Mesothelial cell of epicardium (in vitro differentiated cells): ENCODE measurements around the gene VPS8. TPM values are rescaled to one million over a fixed set of nuclear protein-coding genes. Genes with fewer than 3 reads are reported as not detected.
"Not testable (repeated sequence)": the region's sequence is repeated elsewhere in the genome, so short reads cannot be mapped to it uniquely, and the experiment has no call there.

Experiments
- DNase-seq, 2 experiments: peaks; one replicate each; pipeline ENCODE4 v3.0.0; 2021; ENCODE audit warnings: low spot score in 2 of 2; ENCODE audit not compliant: unreplicated experiment in 2 of 2
- H3K27ac Mint-ChIP-seq: 2 replicates; pipeline ENCODE4 v1.8.0; 2021; ENCODE audit warnings: mixed read lengths
- H3K27me3 Mint-ChIP-seq: 2 replicates; pipeline ENCODE4 v1.8.0; 2021; ENCODE audit warnings: low read depth, mixed read lengths
- H3K36me3 Mint-ChIP-seq: 2 replicates; pipeline ENCODE4 v1.8.0; 2021; ENCODE audit warnings: mixed read lengths
- H3K4me1 Mint-ChIP-seq: 2 replicates; pipeline ENCODE4 v1.8.0; 2021; ENCODE audit warnings: mixed read lengths
- H3K4me3 Mint-ChIP-seq: 2 replicates; pipeline ENCODE4 v1.8.0; 2021; ENCODE audit warnings: mild to moderate bottlenecking, moderate library complexity, mixed read lengths
- H3K9me3 Mint-ChIP-seq: 2 replicates; pipeline ENCODE4 v1.8.0; 2021; ENCODE audit warnings: mixed read lengths
- CTCF ChIP-seq: fragments of 200-600 bp; sonication (generic); IDR thresholded peaks from one replicate; pipeline ENCODE4 v1.5.0; 2021; ENCODE audit warnings: antibody characterized with exemption; ENCODE audit not compliant: unreplicated experiment
- total RNA-seq: library from RNA; stranded (reverse); gene quantifications from 3 replicates; pipeline ENCODE4 v1.2.1, GENCODE V29; 2021

The VPS8 gene
- total RNA-seq, 1 donor from 2014 or later: 82.4 TPM

DNA sequence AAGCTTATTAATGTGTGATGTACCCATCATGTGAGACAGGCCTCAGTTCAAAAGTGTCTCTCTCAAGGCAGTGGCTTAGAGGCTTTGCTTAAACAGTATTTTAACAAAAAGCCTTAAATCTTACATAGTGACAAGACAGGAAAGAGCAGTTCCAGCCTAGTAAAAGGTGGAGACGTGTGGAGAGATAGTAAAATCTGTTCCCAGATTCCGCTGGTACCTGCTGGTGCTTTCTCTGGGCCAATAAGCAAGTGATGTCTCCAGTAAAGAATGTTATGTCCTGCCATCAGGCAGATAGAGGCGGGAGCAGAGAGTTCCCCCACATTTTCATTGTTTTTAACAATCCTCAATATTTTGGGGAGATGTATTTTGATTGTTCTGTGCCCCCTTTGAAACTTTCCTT lies 135.0 kb downstream of the VPS8 start:
- Mint-ChIP-seq H3K9me3 (no peaks in the 10 kb centered on the region), H3K36me3 (peaks cover 18% of the 10 kb centered on the region), H3K4me1 (peaks cover 24% of the 10 kb centered on the region), H3K4me3 (no peak overlapping the region), H3K27ac (peak overlapping the region; percentile 94), H3K27me3 (no peaks in the 10 kb centered on the region)
- DNase-seq: no peak
- no peak for TF ChIP-seq CTCF

DNA sequence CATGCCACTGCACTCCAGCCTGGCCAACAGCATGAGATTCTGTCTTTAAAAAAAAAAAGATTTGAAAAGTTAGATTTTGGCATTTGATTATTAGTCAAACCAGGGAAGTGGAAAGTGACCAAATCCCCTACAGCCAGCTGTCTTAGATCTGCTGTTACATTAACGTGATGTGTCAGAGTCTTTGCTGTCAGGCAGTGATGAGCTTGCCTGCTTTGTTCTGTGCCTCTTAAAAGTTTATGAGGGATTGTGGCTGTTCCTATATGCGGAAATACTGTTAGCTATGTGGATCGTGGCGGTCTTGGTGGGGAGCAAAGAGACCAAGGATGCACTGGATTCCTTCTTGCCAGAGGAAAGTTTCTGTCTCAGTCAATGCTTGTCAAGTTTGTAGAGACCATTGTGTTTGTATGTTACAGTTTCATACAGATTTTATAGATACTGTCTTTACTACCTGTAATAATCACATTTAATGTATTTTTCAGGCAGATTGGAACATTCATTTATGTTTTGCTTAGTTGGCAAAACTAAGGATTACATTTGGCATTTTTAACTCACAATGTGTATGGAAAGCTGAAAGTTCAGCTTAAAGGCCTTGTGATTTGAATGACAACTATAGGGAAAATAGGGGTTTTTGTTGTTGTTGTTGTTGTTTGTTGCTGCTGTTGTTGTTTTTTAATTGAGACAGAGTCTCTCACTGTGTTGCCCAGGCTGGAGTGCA lies 137.4 kb downstream of the VPS8 start:
- Mint-ChIP-seq H3K9me3 (no peaks in the 10 kb centered on the region), H3K4me3 (no peak overlapping the region), H3K27me3 (no peaks in the 10 kb centered on the region)

DNA sequence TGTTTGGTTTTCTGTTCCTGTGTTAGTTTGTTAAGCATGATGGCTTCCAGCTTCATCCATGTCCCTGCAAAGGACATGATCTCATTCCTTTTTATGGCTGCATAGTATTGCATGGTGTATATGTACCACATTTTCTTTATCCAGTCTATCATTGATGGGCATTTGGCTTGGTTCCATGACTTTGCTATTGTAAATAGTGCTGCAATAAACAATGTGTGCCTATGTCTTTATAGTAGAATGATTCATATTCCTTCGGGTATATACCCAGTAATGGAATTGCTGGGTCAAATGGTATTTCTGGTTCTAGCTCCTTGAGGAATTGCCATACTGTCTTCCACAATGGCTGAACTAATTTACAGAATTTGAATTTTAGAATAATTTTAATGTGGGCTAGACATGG lies 138.8 kb downstream of the VPS8 start:
- not testable (repeated sequence) for H3K4me3 Mint-ChIP-seq, H3K9me3 Mint-ChIP-seq, DNase-seq, H3K27me3 Mint-ChIP-seq
- Mint-ChIP-seq H3K36me3 (peaks cover 29% of the 10 kb centered on the region), H3K27ac (peak overlapping the region; percentile 59), H3K4me1 (peaks cover 36% of the 10 kb centered on the region)

More for the DNA sequence above, 137.4 kb downstream of the VPS8 start:
- peaks cover 36% of the 10 kb centered on the region for H3K4me1 Mint-ChIP-seq
- no peak for TF ChIP-seq CTCF
- peaks cover 23% of the 10 kb centered on the region for H3K36me3 Mint-ChIP-seq
- DNase-seq: no peak
- peak overlapping the region; percentile 44 for H3K27ac Mint-ChIP-seq

DNA sequence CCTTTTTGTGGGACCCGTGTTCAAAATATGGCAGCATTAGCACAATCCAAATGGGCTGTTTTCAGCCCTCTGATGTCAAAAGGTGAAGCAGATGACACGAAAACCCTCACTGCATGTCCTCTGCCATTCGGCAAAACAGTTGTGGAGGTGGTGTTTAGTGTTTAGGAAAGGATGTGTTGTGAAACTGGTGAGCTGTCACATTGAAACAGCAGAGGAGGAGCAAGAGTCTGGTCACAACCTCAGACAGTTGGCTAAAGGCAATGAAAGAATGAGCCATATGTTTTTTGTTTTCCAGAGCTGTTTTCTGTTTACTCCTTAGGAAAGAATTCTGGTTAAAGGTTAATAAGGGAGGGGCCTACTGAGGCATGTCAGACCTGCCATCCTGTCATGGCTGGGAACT lies 140.7 kb downstream of the VPS8 start:
- H3K4me1 Mint-ChIP-seq: peaks cover 19% of the 10 kb centered on the region
- no peak for TF ChIP-seq CTCF
- no peaks in the 10 kb centered on the region for H3K9me3 Mint-ChIP-seq
- DNase-seq: no peak
- H3K4me3 Mint-ChIP-seq: no peak overlapping the region
- peaks cover 31% of the 10 kb centered on the region for H3K36me3 Mint-ChIP-seq
- H3K27me3 Mint-ChIP-seq: no peaks in the 10 kb centered on the region
- H3K27ac Mint-ChIP-seq: no peak overlapping the region

DNA sequence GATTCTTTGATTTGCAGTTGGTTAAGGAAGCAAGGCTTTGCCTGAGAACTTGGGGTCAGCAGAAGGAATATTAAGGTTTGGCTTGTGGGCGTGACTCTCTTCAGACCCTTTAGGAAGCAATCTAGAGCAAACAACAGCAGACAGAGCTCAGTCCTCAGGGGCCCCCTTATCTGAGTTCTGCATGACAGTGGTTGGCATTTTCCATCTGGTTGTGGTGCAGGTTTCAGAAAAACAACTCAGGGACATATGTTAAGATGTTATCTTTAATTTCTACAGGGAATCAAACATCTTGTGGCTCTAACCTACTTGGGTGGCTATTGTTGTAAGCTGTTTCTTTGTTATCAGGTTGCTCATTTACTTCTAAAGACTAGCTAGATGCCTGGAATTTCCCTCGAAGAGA lies 141.4 kb downstream of the VPS8 start:
- H3K4me3 Mint-ChIP-seq: no peak overlapping the region
- peaks cover 38% of the 10 kb centered on the region for H3K36me3 Mint-ChIP-seq
- no peak for TF ChIP-seq CTCF
- DNase-seq: no peak
- H3K4me1 Mint-ChIP-seq: peaks cover 17% of the 10 kb centered on the region
- no peaks in the 10 kb centered on the region for H3K9me3 Mint-ChIP-seq
- no peak overlapping the region for H3K27ac Mint-ChIP-seq
- H3K27me3 Mint-ChIP-seq: no peaks in the 10 kb centered on the region

- Mint-ChIP-seq H3K36me3 (peaks cover 39% of the 10 kb centered on the region), H3K27me3 (no peaks in the 10 kb centered on the region), H3K4me1 (peaks cover 17% of the 10 kb centered on the region), H3K4me3 (no peak overlapping the region), H3K9me3 (no peaks in the 10 kb centered on the region), H3K27ac (no peak overlapping the region)
- no peak for DNase-seq
- no peak for TF ChIP-seq CTCF
Observed at GRCh38 chr3:184954251-184954650, 142.3 kb downstream of the VPS8 start.

DNA sequence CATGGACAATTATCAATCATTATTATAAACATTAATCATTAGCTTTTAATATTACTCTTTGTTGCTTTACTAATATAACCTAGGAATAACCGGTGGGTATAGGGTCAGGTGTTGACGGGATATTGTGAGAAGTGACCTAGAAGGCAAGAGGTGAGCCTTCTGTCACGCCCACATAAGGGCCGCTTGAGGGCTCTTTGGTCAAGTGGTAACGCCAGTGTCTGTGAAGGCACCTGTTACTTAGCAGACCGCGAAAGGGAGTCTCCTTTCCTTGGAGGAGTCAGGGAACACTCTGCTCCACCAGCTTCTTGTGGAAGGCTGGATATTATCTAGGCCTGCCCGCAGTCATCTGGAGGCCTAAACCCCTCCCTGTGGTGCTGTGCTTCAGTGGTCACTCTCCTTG lies 142.9 kb downstream of the VPS8 start:
- not testable (repeated sequence) for H3K27me3 Mint-ChIP-seq, DNase-seq, H3K9me3 Mint-ChIP-seq, H3K27ac Mint-ChIP-seq, H3K4me3 Mint-ChIP-seq
- H3K36me3 Mint-ChIP-seq: peaks cover 35% of the 10 kb centered on the region
- peaks cover 12% of the 10 kb centered on the region for H3K4me1 Mint-ChIP-seq
